ENCODE data around the gene RPLP2. TPM values are rescaled to one million over a fixed set of nuclear protein-coding genes. Genes with fewer than 3 reads are reported as not detected.

The RPLP2 gene
- total RNA-seq, 4 donors from 2014 or later = 555 to 1,150 (median 858) TPM

- no peak for TF ChIP-seq CTCF (IDR thresholded peaks at IDR 0.05)
- DNase-seq (ENCODE audit: low spot score) (no peak), ATAC-seq (ENCODE audit: low FRiP score) (no peak)
These were observed 17.6 kb downstream of the RPLP2 start for GRCh38 chr11:827146-827896.

- DNase-seq (ENCODE audit: low spot score) (no peak), ATAC-seq (ENCODE audit: low FRiP score) (no peak)
- TF ChIP-seq CTCF (IDR thresholded peaks at IDR 0.05) = no peak
These were observed 18.1 kb downstream of the RPLP2 start, which contains the start of gene CRACR2B for GRCh38 chr11:827897-828192. TSS of gene CRACR2B (plus strand) at chr11:827919. CDS start at chr11:828608, 689 bp downstream.

- no peak for TF ChIP-seq CTCF (IDR thresholded peaks at IDR 0.05)
- DNase-seq (ENCODE audit: low spot score) (no peak), ATAC-seq (ENCODE audit: low FRiP score) (no peak)
These were observed 18.9 kb downstream of the RPLP2 start for GRCh38 chr11:828506-829175.

GRCh38 chr11:829176-829846 lies 19.5 kb downstream of the RPLP2 start:
- no peak for TF ChIP-seq CTCF (IDR thresholded peaks at IDR 0.05)
- peak; percentile 17 for ATAC-seq (ENCODE audit: low FRiP score)
- DNase-seq (ENCODE audit: low spot score) = no peak

GRCh38 chr11:829847-830294 lies 20.1 kb downstream of the RPLP2 start:
- no peak for DNase-seq (ENCODE audit: low spot score)
- TF ChIP-seq CTCF (IDR thresholded peaks at IDR 0.05) = no peak
- no peak for ATAC-seq (ENCODE audit: low FRiP score)

GRCh38 chr11:830295-831117 lies 20.7 kb downstream of the RPLP2 start:
- DNase-seq (ENCODE audit: low spot score) = no peak
- no peak for TF ChIP-seq CTCF (IDR thresholded peaks at IDR 0.05)
- ATAC-seq (ENCODE audit: low FRiP score) = peak; percentile 42

Measured in omental fat pad (tissue), 4 donors.